ENCODE measurements around the gene LRRC32. TPM values are rescaled to one million over a fixed set of nuclear protein-coding genes. Genes with fewer than 3 reads are reported as not detected.

Gene LRRC32
- total and polyA plus RNA-seq, 10 of the 15 experiments (the other 5 are each of a cell fraction or from before 2014, with no cell fraction given) = 0.56 to 20.8 (median 7.4) TPM

GRCh38 chr11:76666408-76666807, 4.1 kb downstream of the LRRC32 start:
- no peak overlapping the region; the same call in 1 of the 2 replicates for H3K27ac ChIP-seq (ENCODE audit: control insufficient read depth, insufficient read depth)
- no peaks in the 10 kb centered on the region for H4K20me1 ChIP-seq (ENCODE audit: control insufficient read depth, insufficient read depth)
- peaks cover 47% of the 10 kb centered on the region for H3K4me1 ChIP-seq (ENCODE audit: control insufficient read depth, insufficient read depth, low read length)
- no peak for DNase-seq (ENCODE audit: low read depth, low spot score)
- ATAC-seq = peak; percentile 89
- no peaks in the 10 kb centered on the region for H3K36me3 ChIP-seq (ENCODE audit: control insufficient read depth in 2 of 2, insufficient read depth in 2 of 2, low read length in 1 of 2)
- CTCF ChIA-PET = interaction anchor here (1.2 to 4.1 kb wide), 4 partner anchors 14 to 68 kb away, joined by 5 to 13 read pairs (median 9); no protein-coding TSS in a partner anchor
- RAD21 ChIA-PET (ENCODE audit: unreplicated experiment) = interaction anchor here (1.0 to 14.5 kb wide), 4 partner anchors 36 to 76 kb away, joined by 3 to 187 read pairs (median 75); no protein-coding TSS in a partner anchor
- no peaks in the 10 kb centered on the region for H3K9me3 ChIP-seq (replicated peaks; ENCODE audit: control insufficient read depth, insufficient read depth, low read length)
- 4% methylated on average over 7 of the region's 7 CpGs for WGBS (ENCODE audit: insufficient coverage, insufficient replicate concordance, low lambda C conversion rate, missing lambda C conversion rate)
- intact Hi-C loops (cut with micrococcal nuclease; ENCODE audit: unreplicated experiment) (no loop called here), in situ Hi-C loops (cut with MboI) (no loop called here)
- POLR2A ChIA-PET = interaction anchor here (1.5 to 7.5 kb wide), 3 partner anchors 37 to 39 kb away, joined by 6 to 33 read pairs (median 15); no protein-coding TSS in a partner anchor
- SMC1A ChIA-PET (ENCODE audit: uncharacterized antibody, unreplicated experiment) = interaction anchor here (1.8 kb wide), 1 partner anchor 37 kb away, joined by 9 read pairs; no protein-coding TSS in a partner anchor
- H3K27me3 ChIP-seq (replicated peaks in 1 of 2; ENCODE audit: control insufficient read depth in 2 of 2, insufficient read depth in 2 of 2, low read length in 1 of 2) = peaks cover 1 to 8% of the 10 kb centered on the region in 2 experiments; a peak in 2 of 4 replicates
- 0 out of 2 replicates have a peak overlapping the region, but pooled peaks have one; percentile 32 for H3K4me3 ChIP-seq
- H2AFZ ChIP-seq (ENCODE audit: control insufficient read depth, low read depth, low read length) = no peak overlapping the region; the same call in 1 of the 2 replicates
- BruUV-seq (replicated peaks) = no TSS peak
- no peaks in the 10 kb centered on the region for H3K79me2 ChIP-seq (ENCODE audit: control insufficient read depth, insufficient read depth, low read length)
- no peak for FAIRE-seq
- no peak overlapping the region for H3K9ac ChIP-seq (ENCODE audit: control insufficient read depth, insufficient read depth, low read length)
- H3K4me2 ChIP-seq (ENCODE audit: control insufficient read depth, insufficient read depth) = peak overlapping the region; percentile 45
- no peak for TF ChIP-seq RB1 (IDR thresholded peaks at IDR 0.05; ENCODE audit: borderline replicate concordance)
- no peak for TF ChIP-seq ZZZ3 (IDR thresholded peaks at IDR 0.05; ENCODE audit: control insufficient read depth, insufficient read length, low read depth)
- TF ChIP-seq, protein P1, sequence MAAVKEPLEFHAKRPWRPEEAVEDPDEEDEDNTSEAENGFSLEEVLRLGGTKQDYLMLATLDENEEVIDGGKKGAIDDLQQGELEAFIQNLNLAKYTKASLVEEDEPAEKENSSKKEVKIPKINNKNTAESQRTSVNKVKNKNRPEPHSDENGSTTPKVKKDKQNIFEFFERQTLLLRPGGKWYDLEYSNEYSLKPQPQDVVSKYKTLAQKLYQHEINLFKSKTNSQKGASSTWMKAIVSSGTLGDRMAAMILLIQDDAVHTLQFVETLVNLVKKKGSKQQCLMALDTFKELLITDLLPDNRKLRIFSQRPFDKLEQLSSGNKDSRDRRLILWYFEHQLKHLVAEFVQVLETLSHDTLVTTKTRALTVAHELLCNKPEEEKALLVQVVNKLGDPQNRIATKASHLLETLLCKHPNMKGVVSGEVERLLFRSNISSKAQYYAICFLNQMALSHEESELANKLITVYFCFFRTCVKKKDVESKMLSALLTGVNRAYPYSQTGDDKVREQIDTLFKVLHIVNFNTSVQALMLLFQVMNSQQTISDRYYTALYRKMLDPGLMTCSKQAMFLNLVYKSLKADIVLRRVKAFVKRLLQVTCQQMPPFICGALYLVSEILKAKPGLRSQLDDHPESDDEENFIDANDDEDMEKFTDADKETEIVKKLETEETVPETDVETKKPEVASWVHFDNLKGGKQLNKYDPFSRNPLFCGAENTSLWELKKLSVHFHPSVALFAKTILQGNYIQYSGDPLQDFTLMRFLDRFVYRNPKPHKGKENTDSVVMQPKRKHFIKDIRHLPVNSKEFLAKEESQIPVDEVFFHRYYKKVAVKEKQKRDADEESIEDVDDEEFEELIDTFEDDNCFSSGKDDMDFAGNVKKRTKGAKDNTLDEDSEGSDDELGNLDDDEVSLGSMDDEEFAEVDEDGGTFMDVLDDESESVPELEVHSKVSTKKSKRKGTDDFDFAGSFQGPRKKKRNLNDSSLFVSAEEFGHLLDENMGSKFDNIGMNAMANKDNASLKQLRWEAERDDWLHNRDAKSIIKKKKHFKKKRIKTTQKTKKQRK (IDR thresholded peaks at IDR 0.05; ENCODE audit: low read depth, low read length) = no peak
- TF ChIP-seq EED (IDR thresholded peaks at IDR 0.05; ENCODE audit: low read depth) = peak; percentile 65
- TF ChIP-seq JUND (IDR thresholded peaks at IDR 0.05; ENCODE audit: low read depth, low read length) = no peak
- peak; percentile 11 to 39; a peak in 1 of 4 replicates for TF ChIP-seq BHLHE40 (IDR thresholded peaks at IDR 0.05; ENCODE audit: borderline replicate concordance in 1 of 2, low read depth in 2 of 2, low read length in 1 of 2)
- no peak for TF ChIP-seq PRDM15 (CRISPR knock-in tag; IDR thresholded peaks at IDR 0.05)
- no peak for TF ChIP-seq PAX8 (IDR thresholded peaks at IDR 0.05)
- peak; percentile 28; the same call in 1 of the 2 replicates for TF ChIP-seq SPI1 (IDR thresholded peaks at IDR 0.05; ENCODE audit: borderline replicate concordance, insufficient read depth, low read depth, low read length)
- no peak for TF ChIP-seq STAT1 (conservative IDR thresholded peaks at IDR 0.05)
- no peak for TF ChIP-seq HDAC6 (IDR thresholded peaks at IDR 0.05; ENCODE audit: unreplicated experiment)
- TF ChIP-seq ZBED1 (IDR thresholded peaks at IDR 0.05; ENCODE audit: borderline replicate concordance) = no peak
- no peak for TF ChIP-seq SREBF1 (IDR thresholded peaks at IDR 0.05; ENCODE audit: low read length)
- TF ChIP-seq IKZF2 (IDR thresholded peaks at IDR 0.05) = peak; percentile 60
- TF ChIP-seq, protein P2, sequence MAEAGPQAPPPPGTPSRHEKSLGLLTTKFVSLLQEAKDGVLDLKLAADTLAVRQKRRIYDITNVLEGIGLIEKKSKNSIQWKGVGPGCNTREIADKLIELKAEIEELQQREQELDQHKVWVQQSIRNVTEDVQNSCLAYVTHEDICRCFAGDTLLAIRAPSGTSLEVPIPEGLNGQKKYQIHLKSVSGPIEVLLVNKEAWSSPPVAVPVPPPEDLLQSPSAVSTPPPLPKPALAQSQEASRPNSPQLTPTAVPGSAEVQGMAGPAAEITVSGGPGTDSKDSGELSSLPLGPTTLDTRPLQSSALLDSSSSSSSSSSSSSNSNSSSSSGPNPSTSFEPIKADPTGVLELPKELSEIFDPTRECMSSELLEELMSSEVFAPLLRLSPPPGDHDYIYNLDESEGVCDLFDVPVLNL (IDR thresholded peaks at IDR 0.05; ENCODE audit: low read depth, low read length) = no peak
- TF ChIP-seq JUNB (IDR thresholded peaks at IDR 0.05) = no peak
- TF ChIP-seq NR2F1 (conservative IDR thresholded peaks at IDR 0.05) = peak; percentile 38; the same call in 1 of the 2 replicates
- no peak for TF ChIP-seq CBFB (IDR thresholded peaks at IDR 0.05; ENCODE audit: low read depth)
